Endothelial cell of umbilical vein (primary cell): ENCODE data around the gene NBPF4. TPM values are rescaled to one million over a fixed set of nuclear protein-coding genes. Genes with fewer than 3 reads are reported as not detected.
A peak's percentile ranks its signal among the peaks of the same experiment; 100 is the strongest.
"Not testable (repeated sequence)": the region's sequence is repeated elsewhere in the genome, so short reads cannot be mapped to it uniquely, and the experiment has no call there.

ENCODE experiments used
- BruUV-seq: library from RNA; stranded (reverse); fragments of 400-500 nt; replicated peaks from 2 replicates; lab custom pipeline; 2021; lab: Mats Ljungman, UMichigan
- CTCF ChIA-PET: fragments of 300-600, 350-600 bp; sonication (Branson Sonifier 250); formaldehyde crosslinking; loops from one replicate; lab custom pipeline; 2021; ENCODE audit warnings: antibody characterized with exemption, inconsistent platforms; lab: Charles Lee
- POLR2A ChIA-PET: fragments of 300-600, 350-600 bp; sonication (Branson Sonifier 250); formaldehyde crosslinking; loops from one replicate; lab custom pipeline; 2021; ENCODE audit warnings: antibody characterized with exemption, inconsistent platforms; lab: Charles Lee
- DNase-seq: peaks from one replicate; pipeline ENCODE4 v3.0.0-alpha.2; 2011; ENCODE audit warnings: low read depth, low spot score
- FAIRE-seq: peaks from 2 replicates; lab custom pipeline; 2011; peaks lifted over from hg19 to GRCh38; lab: Jason Lieb, UNC
- H2AFZ ChIP-seq: 2 replicates; pipeline ENCODE4 v1.6.0; 2012; ENCODE audit warnings: low read depth, low read length, control low read depth, inconsistent platforms
- H3K27ac ChIP-seq: 2 replicates; pipeline ENCODE4 v1.5.1; 2011; ENCODE audit warnings: low read depth, mild to moderate bottlenecking, control low read depth, low read length, moderate library complexity; ENCODE audit not compliant: insufficient read depth
- H3K27me3 ChIP-seq, 2 experiments: 2 replicates each; pipeline versions ENCODE4 v1.6.0 to v1.6.1; 2011; ENCODE audit warnings: low read length in 2 of 2, mixed read lengths in 1 of 2; ENCODE audit not compliant: control insufficient read depth in 2 of 2, insufficient read depth in 2 of 2
- H3K36me3 ChIP-seq, 2 experiments: 2 replicates in 1 of 2; 3 replicates in 1 of 2; pipeline ENCODE4 v1.5.1; 2011; ENCODE audit warnings: low read length in 2 of 2, mild to moderate bottlenecking in 1 of 2, moderate library complexity in 1 of 2; ENCODE audit not compliant: control insufficient read depth in 2 of 2, insufficient read depth in 2 of 2; ENCODE audit errors: extremely low read depth in 1 of 2
- H3K4me1 ChIP-seq: 3 replicates; pipeline ENCODE4 v1.5.1; 2011; ENCODE audit warnings: mild to moderate bottlenecking, low read length; ENCODE audit not compliant: control insufficient read depth, insufficient read depth; ENCODE audit errors: extremely low read depth
- H3K4me2 ChIP-seq: 2 replicates; pipeline ENCODE4 v1.6.1; 2011; ENCODE audit warnings: low read length, control low read depth, mixed read lengths; ENCODE audit not compliant: insufficient read depth
- H3K4me3 ChIP-seq, 3 experiments: fragments of 200-600 bp in 1 of 3; sonication (generic), shearing (Covaris generic) in 1 of 3; replicated peaks in 1 of 3; 2 replicates each; pipeline ENCODE4 v1.5.1; 2011 to 2016; ENCODE audit warnings: control low read depth in 3 of 3, low read length in 3 of 3, mild to moderate bottlenecking in 2 of 3, inconsistent platforms in 1 of 3, low read depth in 1 of 3, moderate library complexity in 1 of 3; ENCODE audit not compliant: insufficient read depth in 1 of 3
- H3K79me2 ChIP-seq: 2 replicates; pipeline ENCODE4 v1.6.0; 2012; ENCODE audit warnings: low read length, inconsistent platforms; ENCODE audit not compliant: control insufficient read depth, insufficient read depth
- H3K9ac ChIP-seq: replicated peaks from 2 replicates; pipeline ENCODE3; 2011; ENCODE audit warnings: low read length, control low read depth; ENCODE audit not compliant: insufficient read depth; ENCODE audit errors: extremely low read depth
- H3K9me1 ChIP-seq: replicated peaks from 3 replicates; pipeline ENCODE4 v1.6.0; 2011; ENCODE audit warnings: mild to moderate bottlenecking, low read length; ENCODE audit not compliant: control insufficient read depth, insufficient read depth; ENCODE audit errors: extremely low read depth
- H3K9me3 ChIP-seq: replicated peaks from 2 replicates; pipeline ENCODE4 v1.5.1; 2012; ENCODE audit warnings: low read length, inconsistent platforms; ENCODE audit not compliant: control insufficient read depth, insufficient read depth
- H4K20me1 ChIP-seq: replicated peaks from 2 replicates; pipeline ENCODE3; 2011; ENCODE audit warnings: mild to moderate bottlenecking, low read length; ENCODE audit not compliant: control insufficient read depth, insufficient read depth; ENCODE audit errors: extremely low read depth
- FOS ChIP-seq: IDR thresholded peaks from 2 replicates; pipeline ENCODE4 v1.6.1; 2011; ENCODE audit warnings: mild to moderate bottlenecking, low read length, moderate library complexity, borderline replicate concordance; ENCODE audit not compliant: insufficient read depth
- dilution Hi-C: fragments of 300-500 bp; cut with MboI; formaldehyde crosslinking; loops from one replicate; pipeline ENCODE4 v1.15.0; 2019; ENCODE audit warnings: low sequenced_read_pairs; ENCODE audit not compliant: extremely low pct_ligation_motif_present
- intact Hi-C: fragments of 100-400 bp; cut with micrococcal nuclease; formaldehyde crosslinking; loops from one replicate; pipeline ENCODE4 v1.10.0; 2022
- polyA plus RNA-seq, 4 experiments: library from polyadenylated mRNA; depleted of rRNA in 3 of 4; stranded (reverse) in 3 of 4; unstranded in 1 of 4; fragments of >200 nt; gene quantifications; 2 replicates each; pipeline versions ENCODE4 v1.2.1 to v1.2.3, GENCODE V29; 2011 to 2012; ENCODE audit warnings: missing spikeins in 1 of 4
- total RNA-seq: library from RNA; stranded (reverse); gene quantifications from 2 replicates; pipeline ENCODE4 v1.2.3, GENCODE V29; 2021

NBPF4 gene
- total and polyA plus RNA-seq, 2 donors (not counting 3 experiments of a cell fraction or from before 2014, with no cell fraction given) = not detected

GRCh38 chr1:108217515-108218174, 26.2 kb downstream of the NBPF4 start:
- H3K36me3 ChIP-seq, H3K4me2 ChIP-seq, H3K4me1 ChIP-seq, H3K79me2 ChIP-seq, H3K9ac ChIP-seq, POLR2A ChIA-PET, H3K9me3 ChIP-seq, H2AFZ ChIP-seq, BruUV-seq, dilution Hi-C loops, H4K20me1 ChIP-seq, H3K9me1 ChIP-seq, H3K27ac ChIP-seq, H3K27me3 ChIP-seq, CTCF ChIA-PET, intact Hi-C loops, H3K4me3 ChIP-seq, FAIRE-seq, DNase-seq: not testable (repeated sequence)

GRCh38 chr1:108217007-108217406, 26.9 kb downstream of the NBPF4 start:
- BruUV-seq, H3K4me1 ChIP-seq, POLR2A ChIA-PET, dilution Hi-C loops, H3K4me2 ChIP-seq, intact Hi-C loops, H3K27ac ChIP-seq, H3K36me3 ChIP-seq, H3K27me3 ChIP-seq, H3K79me2 ChIP-seq, H4K20me1 ChIP-seq, H3K9me1 ChIP-seq, H3K9me3 ChIP-seq, H3K9ac ChIP-seq, DNase-seq, CTCF ChIA-PET, H2AFZ ChIP-seq, H3K4me3 ChIP-seq: not testable (repeated sequence)
- FAIRE-seq = peak; percentile 49
- peak; percentile 10 for TF ChIP-seq FOS

DNA sequence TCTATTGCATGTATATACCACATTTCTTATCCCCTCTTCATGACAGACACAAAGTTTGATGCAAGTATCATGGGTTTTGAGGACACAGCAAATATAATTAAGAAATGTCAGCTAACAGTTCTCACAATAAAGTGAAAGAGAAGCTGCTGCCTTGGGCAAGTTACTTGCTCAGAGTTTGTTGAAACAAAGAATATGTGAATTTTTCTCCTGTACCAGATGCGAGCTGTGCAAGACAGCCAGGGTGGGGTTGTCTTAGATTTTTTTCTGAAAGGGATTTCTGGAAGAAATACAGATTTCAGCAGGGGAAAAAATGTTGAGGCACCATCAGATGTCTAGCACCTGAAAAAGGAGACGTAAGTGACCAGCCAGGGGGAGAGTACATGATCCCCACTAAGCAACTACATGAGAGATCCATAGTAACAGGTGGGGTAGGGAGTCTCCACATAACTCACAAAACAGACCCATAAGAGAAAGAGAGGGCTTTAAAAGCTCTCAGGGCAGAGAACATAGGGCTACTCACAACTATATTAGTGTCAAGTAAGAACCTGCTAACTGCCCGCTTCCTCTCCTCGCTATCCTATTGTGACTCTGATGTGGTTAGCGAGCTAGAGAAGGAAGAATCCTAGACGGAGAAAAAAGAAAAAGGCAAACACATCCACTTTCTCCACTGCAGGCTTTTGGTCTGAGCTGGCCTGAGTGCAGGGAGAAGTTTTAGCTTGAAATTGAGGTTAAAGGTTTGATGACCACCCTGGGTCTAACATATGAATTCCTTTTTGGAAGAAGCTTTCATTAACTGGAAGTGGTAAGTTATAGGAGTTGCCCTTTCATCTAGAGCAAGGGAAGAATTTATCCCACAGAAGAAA, 27.6 kb downstream of the NBPF4 start:
- DNase-seq, H3K27me3 ChIP-seq, H3K4me3 ChIP-seq, POLR2A ChIA-PET, BruUV-seq, H3K4me2 ChIP-seq, H3K9me3 ChIP-seq, H3K9ac ChIP-seq, FAIRE-seq, H3K36me3 ChIP-seq, dilution Hi-C loops, CTCF ChIA-PET, H2AFZ ChIP-seq, H3K27ac ChIP-seq, intact Hi-C loops, H3K9me1 ChIP-seq, H3K4me1 ChIP-seq, H3K79me2 ChIP-seq, H4K20me1 ChIP-seq: not testable (repeated sequence)
